AG04449 (cell line): ENCODE data around the gene MROH2A.
"Not testable (repeated sequence)": the region's sequence is repeated elsewhere in the genome, so short reads cannot be mapped to it uniquely, and the experiment has no call there.

Experiments
- CTCF ChIA-PET: fragments of 350-600 bp; formaldehyde crosslinking; extraction: SDS; loops from one replicate; lab custom pipeline; 2021; ENCODE audit warnings: antibody characterized with exemption; lab: Yijun Ruan, JAX
- POLR2A ChIA-PET: fragments of 400-600, 350-600 bp; formaldehyde crosslinking; extraction: SDS; loops from one replicate; lab custom pipeline; 2020; ENCODE audit warnings: antibody characterized with exemption, inconsistent platforms; lab: Yijun Ruan, JAX
- DNase-seq: peaks from one replicate; pipeline ENCODE4 v3.0.0-alpha.2; 2010; ENCODE audit warnings: low read depth, low spot score
- H3K4me3 ChIP-seq: 2 replicates; pipeline ENCODE4 v1.5.1; 2011; ENCODE audit warnings: low read depth, mild to moderate bottlenecking, control low read depth, low read length
- TF ChIP-seq, protein P1 (sequence below): IDR thresholded peaks from one replicate; pipeline ENCODE4 v1.5.1; 2011; ENCODE audit warnings: mild to moderate bottlenecking, moderate library complexity, low read length, control low read depth, inconsistent platforms; ENCODE audit not compliant: insufficient read depth; ENCODE audit errors: missing control alignments

MROH2A gene

GRCh38 chr2:233778030-233778429 lies at the start of gene MROH2A:
Gene MROH2A, plus strand, starts transcription at chr2:233778330. Its CDS starts 1,029 bp downstream, at chr2:233779359.
- POLR2A ChIA-PET, result no interaction called here

DNA sequence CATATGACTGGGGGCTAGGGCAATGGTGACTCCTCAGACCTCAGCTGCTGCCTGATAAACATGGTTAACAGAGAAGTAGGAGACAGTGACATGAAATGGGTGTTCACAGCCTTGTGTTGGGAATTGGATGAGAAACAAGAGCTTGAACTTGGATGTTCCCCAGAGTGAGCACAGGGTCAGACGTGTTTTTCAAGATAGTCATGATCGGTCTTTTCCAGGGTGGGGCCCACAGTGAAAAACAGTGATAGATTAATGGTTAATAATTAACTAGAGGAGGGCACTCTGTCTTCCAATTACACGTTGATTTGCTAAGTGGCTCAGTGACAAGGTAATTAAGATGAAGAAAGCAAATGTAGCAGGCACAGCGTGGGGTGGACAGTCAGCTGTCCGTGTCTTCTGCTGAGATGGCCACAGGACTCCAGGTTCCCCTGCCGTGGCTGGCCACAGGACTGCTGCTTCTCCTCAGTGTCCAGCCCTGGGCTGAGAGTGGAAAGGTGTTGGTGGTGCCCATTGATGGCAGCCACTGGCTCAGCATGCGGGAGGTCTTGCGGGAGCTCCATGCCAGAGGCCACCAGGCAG lies 49.3 kb upstream of the MROH2A start, which contains the start of gene UGT1A3:
UGT1A3 (plus strand) TSS at position 320 of the 579 bp plus-strand sequence; CDS start at position 405, 85 bp downstream.
- TF ChIP-seq, protein P1, sequence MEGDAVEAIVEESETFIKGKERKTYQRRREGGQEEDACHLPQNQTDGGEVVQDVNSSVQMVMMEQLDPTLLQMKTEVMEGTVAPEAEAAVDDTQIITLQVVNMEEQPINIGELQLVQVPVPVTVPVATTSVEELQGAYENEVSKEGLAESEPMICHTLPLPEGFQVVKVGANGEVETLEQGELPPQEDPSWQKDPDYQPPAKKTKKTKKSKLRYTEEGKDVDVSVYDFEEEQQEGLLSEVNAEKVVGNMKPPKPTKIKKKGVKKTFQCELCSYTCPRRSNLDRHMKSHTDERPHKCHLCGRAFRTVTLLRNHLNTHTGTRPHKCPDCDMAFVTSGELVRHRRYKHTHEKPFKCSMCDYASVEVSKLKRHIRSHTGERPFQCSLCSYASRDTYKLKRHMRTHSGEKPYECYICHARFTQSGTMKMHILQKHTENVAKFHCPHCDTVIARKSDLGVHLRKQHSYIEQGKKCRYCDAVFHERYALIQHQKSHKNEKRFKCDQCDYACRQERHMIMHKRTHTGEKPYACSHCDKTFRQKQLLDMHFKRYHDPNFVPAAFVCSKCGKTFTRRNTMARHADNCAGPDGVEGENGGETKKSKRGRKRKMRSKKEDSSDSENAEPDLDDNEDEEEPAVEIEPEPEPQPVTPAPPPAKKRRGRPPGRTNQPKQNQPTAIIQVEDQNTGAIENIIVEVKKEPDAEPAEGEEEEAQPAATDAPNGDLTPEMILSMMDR, result no peak
- ChIA-PET CTCF (no interaction called here), POLR2A (no interaction called here)
- no peak for DNase-seq
- no peak within 1 kb of the TSS for H3K4me3 ChIP-seq

More at GRCh38 chr2:233778030-233778429, at the start of gene MROH2A:
- TF ChIP-seq, protein P1, result no peak
- no peak for DNase-seq
- CTCF ChIA-PET, result no interaction called here
- no peak within 1 kb of the TSS for H3K4me3 ChIP-seq

DNA sequence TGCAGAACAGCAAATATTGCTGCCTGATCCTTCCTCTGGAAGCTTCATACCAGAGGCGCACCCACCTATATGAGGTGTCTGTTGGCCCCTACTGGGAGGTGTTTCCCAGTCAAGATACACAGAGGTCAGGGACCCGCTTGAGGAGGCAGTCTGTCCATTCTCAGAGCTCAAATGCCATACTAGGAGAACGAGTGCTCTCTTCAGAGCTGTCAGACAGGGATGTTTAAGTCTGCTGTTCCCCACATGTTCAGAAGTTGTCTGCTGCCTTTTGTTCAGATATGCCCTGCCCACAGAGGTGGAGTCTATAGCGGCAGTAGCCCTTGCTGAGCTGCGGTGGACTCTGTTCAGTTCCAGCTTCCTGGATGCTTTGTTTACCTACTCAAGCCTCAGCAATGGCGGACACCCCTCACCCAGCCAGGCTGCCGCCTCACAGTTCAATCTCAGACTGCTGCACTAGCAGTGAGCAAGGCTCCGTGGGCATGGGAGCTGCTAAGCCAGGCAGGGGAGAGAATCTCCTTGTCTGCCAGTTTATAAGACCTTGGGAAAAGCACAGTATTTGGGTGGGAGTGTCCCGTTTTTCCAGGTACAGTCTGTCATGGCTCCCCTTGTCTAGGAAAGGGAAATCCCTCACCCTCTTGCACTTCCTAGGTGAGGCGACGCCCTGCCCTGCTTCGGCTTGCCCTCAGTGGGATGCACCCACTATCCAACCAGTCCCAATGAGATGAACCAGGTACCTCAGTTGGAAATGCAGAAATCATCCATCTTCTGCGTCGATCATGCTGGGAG lies 41.1 kb upstream of the MROH2A start:
- H3K4me3 ChIP-seq, DNase-seq, POLR2A ChIA-PET: not testable (repeated sequence)
- CTCF ChIA-PET, result interaction anchor here (0.6 kb wide), 1 partner anchor 22 kb away, joined by 3 read pairs; no protein-coding TSS in a partner anchor

DNA sequence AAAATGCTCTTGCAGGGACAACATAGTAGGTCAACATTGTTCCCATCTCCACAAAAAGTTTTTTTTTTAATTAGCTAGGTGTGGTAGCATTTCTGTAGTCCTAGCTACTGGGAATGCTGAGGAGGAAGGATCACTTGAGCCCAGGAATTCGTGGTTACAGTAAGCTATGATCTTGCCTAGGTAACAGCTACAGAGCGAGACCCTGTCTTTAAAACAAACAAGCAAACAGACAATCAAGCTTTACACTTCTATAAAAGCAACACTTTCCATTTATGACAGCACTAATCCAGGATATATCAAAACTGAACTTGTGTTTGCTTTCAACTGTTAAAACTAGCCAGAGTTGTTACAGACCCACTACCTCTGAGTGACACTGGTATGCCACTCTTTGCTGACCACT lies 37.3 kb upstream of the MROH2A start:
- no peak overlapping the region for H3K4me3 ChIP-seq
- CTCF ChIA-PET, result no interaction called here
- TF ChIP-seq, protein P1, result no peak
- DNase-seq, result no peak
- POLR2A ChIA-PET, result no interaction called here

DNA sequence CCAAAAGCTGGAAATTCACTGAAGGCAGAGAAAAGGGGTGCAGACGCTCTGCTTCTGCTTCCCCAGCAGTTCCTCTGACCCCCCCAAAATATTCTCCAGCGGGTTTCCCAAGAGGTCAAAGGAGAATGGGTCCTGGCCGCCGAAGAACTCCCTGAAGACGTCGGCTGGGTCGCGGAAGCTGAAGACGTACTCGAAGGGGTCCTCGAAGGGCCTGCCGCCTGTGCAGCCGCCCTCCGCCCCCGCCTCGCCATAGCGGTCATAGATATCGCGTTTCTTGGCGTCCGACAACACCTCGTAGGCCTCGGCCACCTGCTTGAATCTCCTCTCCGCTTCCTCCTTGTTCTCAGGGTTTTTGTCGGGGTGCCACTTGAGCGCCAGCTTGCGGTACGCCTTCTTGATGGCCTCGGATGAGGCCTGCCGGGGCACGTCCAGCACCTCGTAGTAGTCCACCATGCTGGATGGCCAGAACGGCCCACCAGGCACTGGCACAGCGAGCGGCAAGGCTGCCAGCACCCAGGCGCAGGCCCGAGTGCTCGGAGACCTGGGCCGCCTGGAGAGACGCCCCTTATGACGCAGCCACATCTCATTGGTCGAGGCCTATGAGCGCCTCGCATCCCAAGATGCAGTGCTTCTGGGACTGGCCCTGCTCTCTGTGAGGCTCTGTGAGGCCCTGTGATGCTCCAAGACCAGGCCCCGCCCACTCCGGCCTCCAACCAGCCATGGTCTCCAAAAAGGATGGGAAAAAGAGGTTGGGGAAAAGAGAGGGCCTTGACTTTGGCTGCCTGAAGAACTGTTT lies 34.5 kb upstream of the MROH2A start:
- ChIA-PET POLR2A (no interaction called here), CTCF (no interaction called here)
- TF ChIP-seq, protein P1, result no peak
- no peak overlapping the region for H3K4me3 ChIP-seq
- no peak for DNase-seq

GRCh38 chr2:233745073-233745755 lies 32.9 kb upstream of the MROH2A start:
- DNase-seq, result no peak
- ChIA-PET POLR2A (no interaction called here), CTCF (no interaction called here)
- TF ChIP-seq, protein P1, result no peak
- H3K4me3 ChIP-seq, result no peak overlapping the region

DNA sequence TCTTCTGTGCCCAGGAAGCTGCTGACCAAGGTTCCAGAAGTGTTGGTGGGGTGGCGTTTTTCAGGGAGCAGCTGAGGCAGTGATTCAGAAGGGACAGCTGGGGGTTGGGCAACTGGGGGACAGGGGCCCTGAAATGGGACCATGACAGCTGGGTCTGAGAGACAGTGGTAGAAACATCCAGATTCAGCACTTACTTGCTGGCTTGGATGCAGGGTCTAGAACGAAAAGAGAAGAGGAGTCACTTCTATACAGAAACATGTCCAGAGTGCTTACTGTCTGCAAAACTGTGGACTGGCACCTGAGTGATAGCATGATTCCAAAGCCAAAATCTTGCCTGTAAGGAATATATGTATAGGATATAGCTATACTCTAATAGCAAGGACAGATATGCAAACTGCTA lies 32.3 kb upstream of the MROH2A start:
- POLR2A ChIA-PET, DNase-seq, H3K4me3 ChIP-seq, CTCF ChIA-PET: not testable (repeated sequence)
